GM18526 (cell line): ENCODE data around the gene BAHCC1.

Source experiments
- POLR2A ChIP-seq: IDR thresholded peaks from 3 replicates; pipeline ENCODE4 v1.6.1; 2011; ENCODE audit not compliant: insufficient read length; ENCODE audit errors: extremely low read depth

The BAHCC1 gene

GRCh38 chr17:81398832-81399411, 3.7 kb downstream of the BAHCC1 start:
- TF ChIP-seq POLR2A: no peak

- no peak for TF ChIP-seq POLR2A
These were observed 4.4 kb downstream of the BAHCC1 start for GRCh38 chr17:81399481-81400153.

- TF ChIP-seq POLR2A: no peak
These were observed 5.1 kb downstream of the BAHCC1 start for GRCh38 chr17:81400154-81400977.

DNA sequence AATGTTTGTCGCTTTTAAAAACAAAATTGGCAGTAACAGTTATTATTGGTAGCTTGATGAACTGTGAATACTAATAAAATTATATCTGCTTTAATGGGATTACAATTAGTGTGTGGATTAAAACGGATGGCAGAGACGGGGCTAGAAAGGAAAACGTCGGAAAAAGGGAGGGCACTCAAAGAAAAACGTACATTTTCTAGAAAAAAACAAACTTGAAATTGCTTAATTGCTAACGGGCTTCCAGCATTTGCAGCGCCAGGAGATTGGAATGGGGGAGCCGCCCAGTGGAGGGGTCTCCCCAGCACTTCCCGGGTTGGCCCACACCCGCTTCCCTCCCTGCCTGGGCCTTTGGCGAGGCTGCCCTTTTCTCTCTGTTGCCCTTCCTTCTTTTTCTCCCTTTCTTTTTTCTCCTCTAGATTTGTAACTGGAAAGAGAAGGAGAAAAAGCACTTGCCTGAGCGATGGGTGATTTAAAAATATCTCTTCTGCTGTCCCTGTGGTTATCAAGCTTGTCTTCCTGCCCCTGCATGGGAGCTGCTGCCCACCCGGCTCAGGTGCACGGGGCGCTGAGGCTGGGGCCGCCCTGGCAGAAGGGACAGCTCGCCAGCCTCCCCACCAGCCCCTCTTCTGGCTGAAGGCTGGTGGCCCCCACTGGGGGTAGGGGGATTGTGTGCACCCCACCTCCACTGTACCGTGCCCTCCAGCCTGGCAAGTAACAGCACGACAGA, 5.9 kb downstream of the BAHCC1 start:
- no peak for TF ChIP-seq POLR2A

- TF ChIP-seq POLR2A: no peak
These were observed 6.7 kb downstream of the BAHCC1 start for GRCh38 chr17:81401723-81402529.

DNA sequence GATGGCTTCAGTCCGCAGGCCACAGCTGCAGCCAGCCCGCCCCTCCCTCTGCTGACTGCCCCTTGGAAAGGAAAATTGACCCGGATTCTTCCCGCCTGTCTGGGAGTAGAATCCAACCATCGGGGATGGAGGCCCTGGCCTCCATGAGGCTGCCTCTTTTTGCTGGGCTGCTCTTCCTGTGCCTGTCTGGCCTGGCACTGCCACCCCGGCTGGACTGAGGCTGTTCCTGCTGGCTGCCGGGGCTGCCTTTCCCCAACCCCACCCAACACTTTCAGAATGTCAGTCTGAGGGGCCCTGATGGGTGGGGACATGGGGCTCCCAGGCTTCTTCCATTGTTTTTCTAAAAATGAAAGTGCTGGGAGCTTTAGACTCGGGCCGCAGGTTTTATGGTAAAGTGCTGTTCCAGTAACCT, 7.3 kb downstream of the BAHCC1 start:
- TF ChIP-seq POLR2A: no peak

- no peak for TF ChIP-seq POLR2A
These were observed 7.8 kb downstream of the BAHCC1 start for GRCh38 chr17:81402981-81403467.

GRCh38 chr17:81403671-81404534, 8.6 kb downstream of the BAHCC1 start:
- no peak for TF ChIP-seq POLR2A

- TF ChIP-seq POLR2A: no peak
These were observed 9.4 kb downstream of the BAHCC1 start for GRCh38 chr17:81404558-81405165.

- no peak for TF ChIP-seq POLR2A
These were observed 10.2 kb downstream of the BAHCC1 start for GRCh38 chr17:81405411-81405872.

DNA sequence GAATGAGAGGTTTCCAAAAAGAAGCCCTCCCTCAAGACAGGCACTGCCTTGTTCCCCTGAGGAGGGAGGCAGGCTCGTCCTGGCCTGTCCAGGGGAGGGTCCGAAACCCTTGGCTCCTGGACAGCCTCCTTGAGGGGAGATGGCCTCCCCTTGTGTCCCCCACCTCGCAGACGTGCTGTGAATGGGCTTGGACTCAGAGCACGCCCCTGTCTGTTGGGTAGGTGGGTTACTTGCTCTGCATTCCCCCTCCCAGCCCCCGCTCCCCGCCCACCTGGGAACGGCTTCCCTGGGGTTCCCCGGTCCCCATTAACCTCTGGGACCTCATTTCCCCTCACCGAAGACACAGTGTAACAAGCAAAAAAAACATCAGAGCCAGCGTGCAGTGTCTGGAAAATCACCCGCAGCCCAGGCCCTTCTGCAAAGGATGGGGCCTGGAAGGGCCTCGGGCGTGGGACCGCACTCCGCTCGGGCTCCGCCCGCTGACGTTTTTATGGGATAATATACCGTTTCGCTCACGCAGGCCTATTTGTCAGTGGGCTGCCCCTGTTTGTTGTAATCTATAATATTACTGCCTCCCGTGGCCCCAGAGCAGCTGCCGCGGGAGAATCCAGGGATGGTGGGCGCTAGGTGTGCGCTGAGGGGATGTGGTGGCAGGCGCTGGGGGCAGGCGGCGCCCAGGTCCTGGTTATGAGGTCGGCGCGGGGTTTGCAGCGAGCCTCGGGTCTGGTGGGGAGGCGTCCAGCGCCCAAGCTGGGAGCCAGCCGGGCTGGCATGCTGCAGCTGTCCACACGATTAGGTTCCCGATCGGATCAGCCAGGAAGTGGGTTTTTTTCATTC, 11.1 kb downstream of the BAHCC1 start:
- TF ChIP-seq POLR2A: no peak

DNA sequence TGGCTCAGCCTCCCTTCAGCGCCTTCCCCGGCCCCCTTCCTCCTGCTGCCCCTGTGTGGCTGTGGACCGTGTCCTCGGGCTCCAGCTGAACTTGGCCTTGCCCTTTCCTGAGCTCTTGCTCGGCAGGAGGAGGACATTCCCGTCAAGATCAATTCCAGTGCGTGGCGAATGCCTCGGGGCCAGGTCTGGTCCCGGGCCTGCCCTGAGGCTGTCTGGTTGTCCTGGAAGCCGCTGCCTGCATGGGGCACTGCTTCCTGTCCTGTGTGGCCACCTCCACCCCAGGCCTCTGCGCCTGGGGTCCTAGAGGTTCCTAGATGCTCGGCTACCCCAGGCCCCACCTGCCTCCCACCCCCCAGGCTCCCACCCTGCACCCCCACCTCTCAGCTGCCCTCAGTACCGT, 12.8 kb downstream of the BAHCC1 start:
- no peak for TF ChIP-seq POLR2A
